Suprapubic skin (tissue), 4 donors: ENCODE results near the gene SPPL3.

Experiments used
- CTCF ChIP-seq, 2 donors: fragments of 200-600 bp in 1 of 2; fragments of 450-650 bp in 1 of 2; sonication (generic) in 1 of 2; IDR thresholded peaks; one replicate each; pipeline ENCODE4 v1.5.1; 2016 to 2019; ENCODE audit warnings: antibody characterized with exemption in 2 of 2, mild to moderate bottlenecking in 1 of 2, moderate library complexity in 1 of 2
- POLR2A ChIP-seq, 2 donors: fragments of 450-650 bp; IDR thresholded peaks; one replicate each; pipeline ENCODE4 v1.6.1; 2017; ENCODE audit warnings: antibody characterized with exemption in 2 of 2, mild to moderate bottlenecking in 2 of 2, moderate library complexity in 2 of 2
- POLR2AphosphoS5 ChIP-seq, 3 donors: sonication (generic); formaldehyde crosslinking; IDR thresholded peaks; one replicate each; pipeline ENCODE4 v1.6.1; 2017; ENCODE audit warnings: antibody characterized with exemption in 3 of 3

GRCh38 chr12:120713861-120714482 is 190.2 kb downstream of the SPPL3 start:
- peak; percentile 75 to 82 for TF ChIP-seq CTCF (IDR thresholded peaks at IDR 0.05)
- no peak for TF ChIP-seq POLR2AphosphoS5 (IDR thresholded peaks at IDR 0.05)
- TF ChIP-seq POLR2A (IDR thresholded peaks at IDR 0.05) = no peak
